GM15510 (cell line): Measurements from ENCODE around the gene SLC4A1AP.

Experiments used
- POLR2A ChIP-seq: IDR thresholded peaks from 3 replicates; pipeline ENCODE4 v1.6.1; 2011; ENCODE audit warnings: borderline replicate concordance; ENCODE audit not compliant: insufficient read length; ENCODE audit errors: extremely low read depth

SLC4A1AP gene

DNA sequence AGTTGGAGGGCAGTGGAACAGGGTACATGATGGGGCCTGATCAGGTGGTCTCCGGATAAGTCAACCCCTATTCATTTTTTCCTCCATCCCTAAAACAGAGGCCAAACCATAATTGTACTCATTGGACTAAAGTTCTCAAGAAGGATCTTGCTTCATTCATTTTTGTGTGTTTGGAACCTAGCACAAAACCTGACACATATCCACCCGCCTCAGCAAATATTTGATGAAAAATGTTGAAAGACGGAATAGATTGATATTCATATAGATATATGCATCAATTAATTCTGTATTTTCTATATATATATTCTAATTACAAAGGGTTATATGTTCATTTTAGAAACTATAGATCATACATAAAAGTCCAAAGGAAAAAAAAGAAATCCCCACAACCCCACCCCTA lies 21.9 kb downstream of the SLC4A1AP start:
- TF ChIP-seq POLR2A, result no peak

DNA sequence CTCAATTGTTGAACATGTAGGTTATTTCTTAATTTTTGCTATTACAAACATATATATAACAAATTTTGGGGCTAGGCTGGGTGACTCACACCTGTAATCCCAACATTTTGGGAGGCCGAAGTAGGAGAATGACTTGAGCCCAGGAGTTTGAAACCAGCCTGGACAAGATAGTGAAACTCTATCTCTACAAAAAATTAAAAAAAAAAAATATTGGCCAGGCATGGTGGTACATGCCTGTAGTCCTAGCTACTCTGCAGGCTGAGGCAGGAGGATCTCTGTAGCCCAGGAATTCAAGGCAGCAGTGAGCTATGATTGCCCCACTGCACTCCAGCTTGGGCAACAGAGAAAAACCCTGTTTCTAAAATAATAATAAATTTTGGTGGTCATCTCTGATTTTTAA lies 23.5 kb downstream of the SLC4A1AP start:
- TF ChIP-seq POLR2A, result no peak

DNA sequence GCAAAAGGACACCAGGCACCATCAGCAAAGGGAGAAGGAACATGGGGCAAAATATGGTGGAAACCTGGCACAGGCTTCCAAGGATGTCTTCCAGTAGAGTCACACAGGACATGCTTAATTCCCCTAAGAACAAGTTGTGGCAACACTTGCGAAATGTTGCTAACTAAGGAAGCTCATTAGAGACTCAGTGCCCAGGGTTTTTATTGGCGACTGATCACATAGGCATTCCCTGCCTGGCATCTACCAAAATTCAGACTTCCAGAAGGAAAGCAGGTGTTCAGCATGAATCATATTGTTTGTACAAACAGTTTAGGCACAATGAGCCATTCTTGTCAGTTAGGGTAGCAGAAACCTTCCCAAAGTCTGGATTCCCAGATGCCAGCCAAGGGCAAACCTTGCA lies 25.7 kb downstream of the SLC4A1AP start:
- TF ChIP-seq POLR2A, result no peak

DNA sequence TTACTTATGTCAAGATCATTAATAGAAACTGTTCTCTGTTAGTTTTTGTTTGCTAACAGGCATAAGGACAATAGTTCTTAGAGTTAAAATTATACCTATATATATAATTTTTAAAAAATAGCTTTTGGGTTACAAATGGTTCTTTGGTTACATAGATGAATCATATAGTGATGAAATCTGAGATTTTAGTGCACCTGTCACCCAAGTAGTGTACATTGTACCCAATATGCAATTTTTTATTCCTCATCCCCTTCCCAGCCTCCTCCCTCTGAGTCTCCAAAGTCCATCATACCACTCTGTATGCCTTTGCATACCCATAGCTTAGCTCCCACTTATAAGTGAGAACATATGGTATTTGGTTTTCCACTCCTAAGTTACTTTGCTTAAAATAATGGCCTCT lies 26.4 kb downstream of the SLC4A1AP start:
- no peak for TF ChIP-seq POLR2A

DNA sequence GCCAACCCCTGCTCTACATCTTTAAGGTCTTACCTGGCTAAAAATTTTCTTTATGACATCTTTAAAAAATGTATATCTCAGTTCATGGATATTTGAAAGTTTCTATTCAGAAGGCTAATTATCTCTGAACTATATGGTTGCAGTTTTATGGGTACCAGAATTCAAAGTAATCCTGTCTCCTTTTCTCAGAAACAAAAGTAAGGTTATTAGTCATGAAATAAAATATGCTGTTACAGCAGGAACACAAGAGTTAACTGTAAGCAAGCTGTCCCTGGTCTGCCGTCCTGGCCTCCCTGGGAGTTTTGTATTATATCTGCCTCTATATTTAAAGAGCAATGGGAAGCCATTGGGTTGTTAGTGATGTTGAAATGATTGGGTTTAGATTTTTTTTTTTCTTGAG lies 34.0 kb downstream of the SLC4A1AP start:
- TF ChIP-seq POLR2A, result no peak

DNA sequence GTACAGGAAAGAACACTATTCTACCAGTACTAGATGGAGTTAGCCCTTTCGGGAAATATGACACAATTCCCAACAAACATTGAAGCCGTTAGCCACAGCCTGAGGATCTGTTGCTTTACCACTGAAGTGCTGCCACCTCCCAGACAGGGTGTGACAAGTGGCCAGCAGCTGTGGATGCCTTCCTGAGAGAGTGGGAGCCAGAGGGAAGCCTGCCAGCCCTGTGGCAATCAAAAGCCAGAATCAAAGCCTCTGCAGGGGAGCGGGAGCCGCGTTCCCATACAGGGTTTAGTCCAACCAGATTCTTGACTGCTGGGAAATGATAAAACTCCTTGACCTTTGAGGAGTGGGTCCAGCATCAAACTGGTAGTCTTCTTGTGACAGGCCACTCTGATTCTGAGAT lies 38.0 kb downstream of the SLC4A1AP start:
- no peak for TF ChIP-seq POLR2A

DNA sequence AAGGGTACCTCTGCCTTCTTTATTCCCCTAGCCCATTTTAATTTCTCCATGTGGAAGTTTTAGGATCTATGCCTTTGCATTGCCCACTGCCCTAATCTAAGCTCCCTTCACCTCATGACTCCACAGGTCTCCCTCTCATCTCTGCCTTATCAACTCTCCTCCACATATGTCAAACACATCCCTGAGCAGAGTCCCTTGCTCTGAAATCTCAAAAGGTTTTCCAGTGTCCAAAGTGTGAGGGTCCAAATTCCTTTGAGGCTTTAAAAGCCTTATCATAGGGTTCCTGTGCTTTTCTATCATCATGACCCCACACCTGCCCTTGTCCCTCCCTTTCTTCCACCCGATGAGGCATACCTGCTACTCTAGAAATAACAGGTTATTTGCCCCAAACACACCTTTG lies 38.6 kb downstream of the SLC4A1AP start:
- TF ChIP-seq POLR2A, result no peak

DNA sequence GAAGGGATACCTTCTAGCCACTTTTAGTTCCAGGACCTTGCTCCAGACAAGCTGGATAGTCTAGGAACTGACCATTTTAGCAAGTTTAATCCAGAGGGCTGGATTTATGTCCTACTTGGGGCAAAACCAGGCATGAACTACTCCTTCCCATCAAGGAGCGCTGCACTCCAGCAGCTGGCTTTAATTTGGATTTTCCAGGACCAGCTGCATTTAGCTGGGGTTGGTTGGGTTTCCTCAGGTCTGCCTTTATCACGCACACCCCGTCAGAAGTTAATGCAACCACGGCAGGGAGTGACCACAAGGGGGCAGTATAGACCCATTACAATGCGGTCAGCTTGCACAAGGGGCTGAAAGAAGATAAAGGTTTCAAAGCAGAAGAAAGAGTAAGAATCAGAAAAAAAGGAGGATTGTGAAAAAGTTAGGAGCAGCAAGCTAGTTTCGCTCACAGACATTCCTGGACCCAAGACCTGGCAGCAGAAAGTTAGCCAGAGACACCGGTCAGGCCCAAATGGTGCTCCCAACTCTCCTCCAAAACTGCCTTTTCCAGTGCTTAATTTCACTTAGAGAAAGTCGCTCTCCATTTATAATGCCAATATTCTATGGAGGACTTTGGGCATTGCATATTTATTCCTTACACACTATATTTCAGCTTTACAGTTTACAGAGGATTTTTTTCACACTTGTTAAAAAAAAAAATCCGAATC lies 40.1 kb downstream of the SLC4A1AP start:
- no peak for TF ChIP-seq POLR2A

DNA sequence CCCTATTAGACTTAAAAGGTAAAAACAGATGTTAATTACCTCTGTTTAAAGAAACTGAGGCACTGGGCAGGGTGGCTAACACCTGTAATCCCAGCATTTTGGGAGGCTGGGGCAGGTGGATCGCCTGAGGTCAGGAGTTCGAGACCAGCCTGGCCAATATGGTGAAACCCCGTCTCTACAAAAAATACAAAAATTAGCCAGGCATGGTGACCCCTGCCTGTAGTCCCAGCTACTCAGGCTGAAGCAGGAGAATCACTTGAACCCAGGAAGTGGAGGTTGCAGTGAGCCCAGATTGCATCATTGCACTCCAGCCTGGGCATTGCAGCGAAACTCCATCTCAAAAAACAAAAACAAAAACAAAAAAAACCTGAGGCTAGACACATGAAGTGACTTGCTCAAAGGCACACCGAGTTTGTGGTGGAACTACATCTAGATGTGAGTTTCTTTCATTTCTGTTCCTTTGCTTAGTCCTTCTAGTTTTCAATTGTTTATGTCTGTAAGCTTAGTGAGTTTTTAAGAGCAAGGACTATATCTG lies 40.7 kb downstream of the SLC4A1AP start:
- TF ChIP-seq POLR2A, result no peak

DNA sequence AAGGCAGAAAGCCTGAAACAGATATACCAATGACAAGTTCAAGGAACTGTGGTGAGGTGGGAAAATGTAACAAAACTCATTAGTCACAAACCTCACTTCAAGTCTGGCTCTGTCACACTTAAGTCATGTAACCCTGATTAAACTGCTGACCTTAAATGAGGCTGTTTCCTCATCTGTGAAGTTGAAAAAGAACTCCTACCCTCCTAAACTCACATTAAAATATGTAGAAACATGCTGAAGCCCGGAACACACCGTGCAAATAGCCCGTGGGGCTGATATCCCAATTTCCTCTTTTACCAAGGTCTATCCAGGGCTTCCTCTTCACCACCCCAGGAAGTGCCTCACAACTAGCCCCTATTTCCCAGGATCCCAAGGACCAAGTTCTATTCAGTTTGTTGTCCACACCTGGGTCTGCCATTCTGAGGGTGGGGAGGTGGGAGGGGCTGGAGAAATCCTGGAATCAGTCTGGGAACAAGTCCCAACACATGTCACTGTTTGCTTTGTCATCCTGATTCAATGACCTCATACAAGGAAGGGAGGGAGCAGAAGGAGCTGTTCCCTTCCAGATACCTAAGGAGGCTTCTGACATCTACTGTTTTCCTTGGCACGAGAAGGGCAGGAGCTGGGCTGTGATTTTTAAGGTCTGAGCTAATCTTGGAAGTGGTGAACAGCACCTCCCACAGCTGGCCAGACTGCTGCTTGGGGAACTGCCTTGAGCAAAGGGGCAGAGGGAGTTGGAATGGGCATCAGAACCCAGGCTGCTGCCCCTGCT lies 42.3 kb downstream of the SLC4A1AP start:
- no peak for TF ChIP-seq POLR2A

DNA sequence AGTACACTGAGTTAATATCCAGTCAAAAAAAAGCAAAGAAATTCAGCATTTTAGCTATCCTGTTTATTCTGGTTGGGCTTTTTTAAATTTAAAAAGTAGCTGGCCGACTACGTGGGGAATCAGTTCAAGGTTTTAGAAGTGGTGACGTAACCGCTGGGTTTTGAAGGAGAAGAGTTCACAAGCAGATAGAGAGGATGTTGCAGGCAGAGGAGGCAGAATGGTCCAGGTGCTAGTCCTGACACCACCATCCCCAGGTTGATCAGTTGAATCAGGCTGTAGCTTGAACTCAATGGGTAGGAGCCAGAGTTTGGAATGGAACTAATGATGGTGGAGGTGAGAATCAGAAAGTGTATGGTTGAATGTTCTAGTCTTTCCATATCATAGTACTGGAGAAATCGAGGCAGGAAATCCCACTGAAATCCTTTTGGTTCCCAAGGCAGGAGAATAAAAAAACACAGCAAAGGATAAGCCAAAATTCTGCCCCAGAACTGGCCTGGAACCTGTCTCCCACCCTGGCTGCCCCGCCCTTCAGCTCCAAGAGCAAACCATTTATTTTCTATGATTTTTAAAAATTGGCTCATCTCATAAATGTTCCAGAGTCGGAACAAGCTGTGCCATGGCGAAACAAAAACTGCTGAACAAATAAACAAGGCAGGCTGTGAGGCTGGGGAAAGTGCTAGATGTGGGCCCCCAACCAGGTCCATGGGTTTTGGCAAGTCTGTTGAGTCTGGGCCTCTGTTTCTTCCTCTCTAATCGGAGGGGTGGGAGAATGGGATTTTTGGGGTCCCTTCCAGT lies 44.0 kb downstream of the SLC4A1AP start:
- no peak for TF ChIP-seq POLR2A

DNA sequence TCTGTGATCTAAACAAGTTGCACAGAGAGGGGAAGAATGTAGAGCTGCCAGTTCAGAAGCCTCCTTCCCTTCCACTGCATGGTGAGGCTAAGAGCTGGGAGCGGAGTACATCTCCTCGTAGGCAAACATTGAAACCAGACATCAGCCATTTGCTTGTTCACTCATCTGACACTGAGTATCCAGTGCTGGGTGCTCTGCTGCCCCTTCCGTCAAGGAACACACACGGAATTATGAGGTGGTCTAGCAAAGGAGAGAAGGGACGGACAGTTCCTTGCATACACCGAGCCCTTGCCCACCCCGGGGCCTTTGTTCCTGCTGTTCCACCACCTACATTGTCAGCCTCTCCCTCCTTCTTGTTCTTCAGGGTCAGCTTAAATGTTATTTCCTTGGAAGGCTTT lies 44.6 kb downstream of the SLC4A1AP start:
- TF ChIP-seq POLR2A, result no peak

DNA sequence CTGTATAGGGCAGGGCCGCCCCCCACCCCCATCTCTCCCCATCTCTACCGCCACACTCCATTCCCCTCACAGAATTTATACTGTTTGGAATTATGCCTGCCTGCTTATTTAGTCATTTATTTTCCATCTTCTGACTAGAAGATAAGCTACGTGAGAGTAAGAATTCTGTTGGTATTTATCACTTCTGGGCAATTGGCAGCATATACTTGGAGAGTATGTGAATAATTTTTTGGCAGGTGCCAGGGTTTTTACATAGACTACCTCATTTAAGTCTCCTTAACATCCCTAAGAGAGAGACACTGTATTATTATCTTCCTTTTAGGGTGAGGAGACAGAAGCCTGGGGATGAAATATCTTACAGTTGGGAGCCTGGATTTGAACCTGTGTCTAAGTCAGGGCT lies 45.0 kb downstream of the SLC4A1AP start:
- TF ChIP-seq POLR2A, result no peak

DNA sequence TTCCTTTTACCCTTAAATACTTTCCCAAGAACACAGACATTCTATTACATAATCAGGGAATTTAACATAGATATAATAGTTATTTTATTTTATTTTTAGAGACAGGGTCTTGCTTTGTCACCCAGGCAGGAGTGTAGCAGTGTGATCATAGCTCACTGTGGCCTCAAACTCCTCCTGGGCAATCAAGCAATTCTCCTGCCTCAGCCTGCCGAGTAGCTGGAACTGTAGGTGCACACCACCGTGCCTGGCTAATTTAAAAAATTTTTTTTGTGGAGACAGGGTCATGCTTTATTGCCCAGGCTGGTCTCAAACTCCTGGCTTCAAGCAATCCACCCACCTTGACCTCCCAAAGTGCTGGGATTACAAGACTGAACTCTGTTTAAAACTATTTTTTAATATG lies 45.6 kb downstream of the SLC4A1AP start:
- no peak for TF ChIP-seq POLR2A

DNA sequence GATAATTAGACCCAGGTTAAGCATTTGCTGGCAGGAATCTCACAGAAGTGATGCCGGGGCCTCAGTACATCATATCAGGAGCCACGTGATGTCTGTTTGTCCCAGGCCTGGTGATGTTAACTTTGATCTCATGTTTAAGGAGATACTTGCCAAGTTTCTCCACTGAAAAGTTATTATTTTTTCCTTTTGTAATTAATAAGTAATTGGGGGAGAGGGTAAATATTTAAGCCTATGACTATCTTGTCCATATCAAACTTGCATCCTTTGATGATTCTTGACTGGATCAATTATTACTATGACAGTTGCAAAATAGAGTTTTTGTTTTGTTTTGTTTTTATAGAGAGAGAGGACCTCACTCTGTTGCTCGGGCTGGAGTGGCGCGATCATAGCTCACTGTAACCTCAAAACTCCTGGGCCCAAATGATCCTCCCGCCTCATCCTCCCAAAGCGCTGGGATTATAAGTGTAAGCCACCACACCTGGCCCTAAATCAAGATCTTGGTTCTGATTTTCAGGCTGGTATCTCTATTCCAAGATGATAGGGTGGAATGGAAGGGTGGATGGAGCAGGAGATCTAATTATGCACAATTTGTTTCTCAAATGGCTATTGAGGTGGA lies 46.4 kb downstream of the SLC4A1AP start:
- no peak for TF ChIP-seq POLR2A
